GM10266 (cell line): ENCODE results near the gene ATP23.

ENCODE experiments used
- DNase-seq: peaks from one replicate; pipeline ENCODE4 v3.0.0; 2012; ENCODE audit errors: extremely low spot score
- TF ChIP-seq, protein P1 (sequence below): IDR thresholded peaks from 2 replicates; pipeline ENCODE4 v1.5.1; 2012; ENCODE audit warnings: mild to moderate bottlenecking, low read depth; ENCODE audit not compliant: control insufficient read depth, insufficient read depth; ENCODE audit errors: missing control alignments

The ATP23 gene

DNA sequence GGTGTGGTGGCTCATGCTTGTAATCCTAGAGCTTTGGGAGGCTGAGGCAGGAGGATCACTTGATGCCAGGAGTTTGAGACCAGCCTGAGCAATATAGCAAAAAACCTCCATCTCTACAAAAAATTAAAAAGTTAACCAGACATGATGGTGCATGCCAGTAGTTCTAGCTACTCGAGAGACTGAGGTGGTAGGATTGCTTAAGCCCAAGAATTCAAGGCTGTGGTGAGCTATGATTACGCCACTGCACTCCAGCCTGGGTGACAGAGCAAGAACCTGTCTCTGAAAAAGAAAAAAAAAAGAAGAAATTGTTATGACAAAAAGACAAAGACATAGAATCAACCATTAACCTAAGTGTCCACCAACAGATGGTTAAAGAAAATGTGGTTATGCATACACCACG is 2.1 kb upstream of the ATP23 start:
- TF ChIP-seq, protein P1, sequence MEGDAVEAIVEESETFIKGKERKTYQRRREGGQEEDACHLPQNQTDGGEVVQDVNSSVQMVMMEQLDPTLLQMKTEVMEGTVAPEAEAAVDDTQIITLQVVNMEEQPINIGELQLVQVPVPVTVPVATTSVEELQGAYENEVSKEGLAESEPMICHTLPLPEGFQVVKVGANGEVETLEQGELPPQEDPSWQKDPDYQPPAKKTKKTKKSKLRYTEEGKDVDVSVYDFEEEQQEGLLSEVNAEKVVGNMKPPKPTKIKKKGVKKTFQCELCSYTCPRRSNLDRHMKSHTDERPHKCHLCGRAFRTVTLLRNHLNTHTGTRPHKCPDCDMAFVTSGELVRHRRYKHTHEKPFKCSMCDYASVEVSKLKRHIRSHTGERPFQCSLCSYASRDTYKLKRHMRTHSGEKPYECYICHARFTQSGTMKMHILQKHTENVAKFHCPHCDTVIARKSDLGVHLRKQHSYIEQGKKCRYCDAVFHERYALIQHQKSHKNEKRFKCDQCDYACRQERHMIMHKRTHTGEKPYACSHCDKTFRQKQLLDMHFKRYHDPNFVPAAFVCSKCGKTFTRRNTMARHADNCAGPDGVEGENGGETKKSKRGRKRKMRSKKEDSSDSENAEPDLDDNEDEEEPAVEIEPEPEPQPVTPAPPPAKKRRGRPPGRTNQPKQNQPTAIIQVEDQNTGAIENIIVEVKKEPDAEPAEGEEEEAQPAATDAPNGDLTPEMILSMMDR: no peak
- no peak for DNase-seq

DNA sequence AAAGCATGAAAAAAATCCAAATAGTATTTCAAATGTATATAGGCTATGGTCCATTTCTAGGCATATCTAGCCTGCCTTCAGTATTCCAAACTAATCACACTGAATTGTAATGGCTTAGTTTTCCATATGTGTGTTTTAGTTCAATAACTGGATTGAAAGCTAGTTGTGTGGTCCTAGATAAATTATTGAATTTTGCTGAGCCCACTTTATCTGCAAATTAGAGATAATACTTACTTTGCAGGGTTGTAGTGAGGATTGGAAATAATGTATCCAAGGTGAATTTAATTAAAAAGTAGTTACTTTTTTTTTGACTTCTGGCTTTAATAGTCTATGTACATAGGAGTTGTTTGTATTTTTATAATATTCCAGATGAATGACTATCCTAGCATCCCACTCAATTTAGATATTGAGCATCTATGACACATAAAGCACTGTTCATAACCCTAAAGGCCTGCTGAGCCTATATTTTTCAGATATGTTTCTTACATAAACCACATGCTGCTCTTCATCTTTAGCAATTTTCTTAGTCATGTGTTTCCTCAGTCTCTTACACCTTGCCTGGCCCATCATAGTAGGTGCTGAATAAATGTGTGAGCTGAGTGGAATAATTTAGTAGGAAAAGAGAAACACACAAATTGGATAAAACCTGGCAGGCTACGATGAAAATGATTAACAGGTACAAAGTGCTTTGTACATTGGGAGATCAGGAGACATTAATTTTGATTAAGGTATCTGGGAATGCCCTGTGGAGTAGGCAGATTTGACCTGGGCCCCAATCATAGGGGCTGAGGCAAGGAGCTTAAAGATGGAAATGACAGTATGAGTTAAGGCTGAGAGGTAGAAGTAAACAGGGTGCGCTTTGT is 1.1 kb upstream of the ATP23 start:
- TF ChIP-seq, protein P1: no peak
- no peak for DNase-seq

DNA sequence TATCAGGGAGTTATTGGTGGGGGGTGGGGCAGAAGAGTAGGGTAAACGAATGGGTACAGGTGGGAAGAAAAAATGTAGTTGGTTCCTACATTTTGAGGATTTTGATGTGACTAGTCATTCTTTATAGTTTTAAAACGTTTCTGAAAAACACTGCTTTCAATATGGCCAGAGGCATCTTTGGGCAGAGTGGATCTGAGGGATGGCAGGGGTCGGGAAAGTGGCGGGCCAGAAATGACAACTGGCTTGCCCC is 527 bp upstream of the ATP23 start:
- TF ChIP-seq, protein P1: no peak
- DNase-seq: no peak

DNA sequence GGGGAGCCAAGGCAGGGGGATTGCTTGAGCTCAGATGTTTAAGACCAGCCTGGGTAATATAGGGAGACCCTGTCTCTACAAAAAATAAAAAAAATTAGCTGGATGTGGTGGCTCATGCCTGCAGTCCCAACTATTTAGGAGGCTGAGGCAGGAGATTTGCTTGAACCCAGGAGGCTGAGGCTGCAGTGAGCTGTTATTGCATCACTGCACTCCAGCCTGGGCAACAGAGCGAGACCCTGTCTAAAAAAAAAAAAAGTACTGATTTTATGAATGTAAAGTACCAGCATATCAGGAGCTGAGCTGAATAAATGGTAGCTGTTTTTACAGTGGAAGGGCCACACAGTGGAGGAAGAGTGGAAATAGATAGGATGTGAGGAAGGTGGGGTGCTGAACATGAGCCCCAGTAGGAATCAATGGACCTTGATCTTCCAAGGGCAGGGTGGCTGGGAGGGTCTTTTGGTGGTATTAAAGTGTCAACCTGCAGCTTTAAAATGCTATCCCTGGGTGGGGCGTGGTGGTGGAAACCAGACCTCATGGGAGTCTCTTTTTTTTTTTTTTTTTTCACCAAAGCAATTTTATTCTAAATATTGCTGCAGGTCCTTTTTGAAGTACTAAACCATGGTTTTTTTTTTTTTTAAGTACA is 2.2 kb downstream of the ATP23 start:
- DNase-seq: no peak
- TF ChIP-seq, protein P1: no peak

DNA sequence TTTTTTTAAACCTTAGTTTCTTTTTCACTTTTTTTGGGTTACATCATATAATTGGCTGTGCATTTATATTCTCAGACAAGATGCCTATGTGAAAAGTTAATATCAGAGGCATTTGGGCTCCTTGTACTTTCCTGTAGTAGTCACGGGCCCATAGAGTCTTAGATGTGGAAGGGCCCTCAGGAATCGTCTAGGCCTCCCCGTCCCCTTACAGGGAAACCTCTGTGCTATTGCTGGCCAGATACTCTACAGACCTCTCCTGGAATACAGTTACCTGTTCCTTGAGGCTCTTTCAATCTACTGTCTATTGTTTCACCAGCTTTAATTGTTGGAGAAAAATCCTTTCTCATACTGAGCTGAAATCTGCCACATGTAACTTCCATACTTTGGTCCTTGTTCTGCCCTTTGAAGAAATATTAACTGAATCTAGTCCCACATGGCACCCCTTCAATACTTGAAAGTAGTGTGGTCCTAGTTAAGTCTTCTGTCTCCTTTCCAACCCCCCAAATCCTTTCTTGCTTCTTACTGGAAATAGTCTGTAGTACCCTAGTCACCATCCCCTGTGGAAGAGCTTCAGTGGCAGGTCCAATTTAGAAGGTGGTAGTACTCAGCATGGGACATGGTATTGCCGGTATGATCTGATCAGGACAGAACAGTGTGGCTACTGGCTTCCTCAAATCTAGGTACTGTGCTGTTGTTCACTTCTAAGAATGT is 3.1 kb downstream of the ATP23 start:
- no peak for DNase-seq

DNA sequence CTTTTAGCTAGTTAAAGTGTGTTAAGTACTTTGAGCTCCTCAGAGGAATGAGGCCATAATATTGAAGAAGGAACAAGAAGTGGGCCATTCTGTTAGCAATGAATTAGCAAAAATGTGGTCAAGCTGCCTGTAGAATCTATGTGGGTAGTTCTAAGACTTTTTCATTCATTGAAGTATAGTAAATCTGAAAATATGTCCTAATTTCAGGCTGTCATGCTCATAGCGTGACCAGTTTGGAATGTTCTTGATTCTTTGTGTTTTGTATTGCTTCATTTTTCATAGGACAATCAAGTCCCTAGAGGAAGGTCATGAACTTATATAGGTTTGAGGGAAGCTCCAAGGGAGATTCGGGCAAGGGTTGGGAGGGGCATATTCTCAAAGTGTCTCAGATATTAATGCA is 11.4 kb downstream of the ATP23 start:
- no peak for DNase-seq
- TF ChIP-seq, protein P1: no peak

More for the DNA sequence above, 3.1 kb downstream of the ATP23 start:
- TF ChIP-seq, protein P1: no peak

DNA sequence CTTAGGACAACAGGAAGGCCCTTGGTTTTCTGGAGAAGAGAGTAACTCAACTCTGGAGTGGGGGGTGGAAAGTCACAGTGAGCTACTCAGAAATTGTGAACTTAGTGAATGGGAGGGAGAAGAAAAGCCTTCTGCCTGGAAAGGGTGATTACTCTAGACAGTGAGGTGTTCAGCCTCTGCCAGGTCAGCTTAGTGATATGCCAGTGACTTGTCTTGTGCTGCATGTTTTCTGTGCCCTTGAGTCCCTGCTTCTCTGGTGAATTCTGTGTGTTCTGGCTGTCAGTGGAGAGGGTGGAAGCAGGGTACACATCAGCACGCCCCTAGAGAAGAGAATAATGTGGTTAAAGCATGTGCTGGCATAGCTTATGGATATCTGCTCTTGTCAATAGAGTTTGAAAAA is 13.4 kb downstream of the ATP23 start:
- TF ChIP-seq, protein P1: no peak
- DNase-seq: no peak
